Gastrocnemius medialis (tissue), 4 donors: ENCODE data around the gene ASAP3. TPM values are rescaled to one million over a fixed set of nuclear protein-coding genes. Genes with fewer than 3 reads are reported as not detected.

Experiments
- ATAC-seq, 2 donors: fragments of 150-250 bp; one replicate each; pipeline ENCODE4 v1.9.1; 2016
- DNase-seq, 2 donors: peaks; one replicate each; pipeline ENCODE4 v3.0.0-alpha.2; 2019
- H3K27ac ChIP-seq, 4 donors: fragments of 200-600 bp; sonication (generic); 1 replicate in 1 of 4; 2 replicates in 3 of 4; pipeline ENCODE4 v1.5.1; 2016 to 2018; ENCODE audit warnings: mild to moderate bottlenecking in 2 of 4, moderate library complexity in 1 of 4
- H3K27me3 ChIP-seq, 3 donors: fragments of 200-600 bp; sonication (generic) in 2 of 3; 1 replicate in 1 of 3; 2 replicates in 2 of 3; pipeline versions ENCODE4 v1.5.1 to v1.6.0; 2016 to 2019; ENCODE audit warnings: mild to moderate bottlenecking in 1 of 3, moderate library complexity in 1 of 3
- H3K36me3 ChIP-seq, 2 donors: fragments of 200-600 bp; sonication (generic) in 1 of 2; one replicate each; pipeline ENCODE4 v1.5.1; 2017 to 2018
- H3K4me1 ChIP-seq, 2 donors: fragments of 200-600 bp; sonication (generic) in 1 of 2; one replicate each; pipeline ENCODE4 v1.5.1; 2016 to 2017; ENCODE audit warnings: mild to moderate bottlenecking in 2 of 2
- H3K4me3 ChIP-seq, 4 donors: fragments of 200-600 bp; sonication (generic) in 3 of 4; 1 replicate in 1 of 4; 2 replicates in 3 of 4; pipeline ENCODE4 v1.5.1; 2016 to 2019; ENCODE audit warnings: mild to moderate bottlenecking in 2 of 4
- H3K9me3 ChIP-seq, 3 donors: fragments of 200-600 bp; sonication (generic) in 2 of 3; 1 replicate in 1 of 3; 2 replicates in 2 of 3; pipeline ENCODE4 v1.5.1; 2016 to 2019
- POLR2A ChIP-seq, 2 donors: fragments of 450-650 bp; IDR thresholded peaks; one replicate each; pipeline ENCODE4 v1.6.1; 2017; ENCODE audit warnings: antibody characterized with exemption in 2 of 2, mild to moderate bottlenecking in 2 of 2, moderate library complexity in 2 of 2
- in situ Hi-C, 4 donors: fragments of 200-750 bp; cut with MboI; loops; one replicate each; pipeline versions ENCODE4 v1.15.0 to v1.8.0; 2017; ENCODE audit warnings: low sequenced_read_pairs in 4 of 4
- intact Hi-C: fragments of 100-400 bp; cut with DNase I; formaldehyde crosslinking; loops from one replicate; pipeline ENCODE4 v1.15.1; 2023; ENCODE audit warnings: low total_unique reads
- total RNA-seq, 4 donors: library from RNA; depleted of rRNA; stranded (reverse); fragments of >200 nt; gene quantifications; one replicate each; pipeline versions ENCODE4 v1.1.0 to v1.2.3, GENCODE V29; 2016
- TF ChIP-seq, protein P1 (sequence below), 5 experiments: fragments of 450-650 bp in 3 of 5; fragments of 200-600 bp in 2 of 5; sonication (generic) in 2 of 5; IDR thresholded peaks in 4 of 5; conservative IDR thresholded peaks in 1 of 5; 1 replicate in 4 of 5; 2 replicates in 1 of 5; pipeline ENCODE4 v1.5.1; 2016 to 2019; ENCODE audit warnings: antibody characterized with exemption in 5 of 5, mild to moderate bottlenecking in 3 of 5, moderate library complexity in 3 of 5

ASAP3 gene
- total RNA-seq, 4 donors from 2014 or later: 55.5 to 129 (median 93.2) TPM

DNA sequence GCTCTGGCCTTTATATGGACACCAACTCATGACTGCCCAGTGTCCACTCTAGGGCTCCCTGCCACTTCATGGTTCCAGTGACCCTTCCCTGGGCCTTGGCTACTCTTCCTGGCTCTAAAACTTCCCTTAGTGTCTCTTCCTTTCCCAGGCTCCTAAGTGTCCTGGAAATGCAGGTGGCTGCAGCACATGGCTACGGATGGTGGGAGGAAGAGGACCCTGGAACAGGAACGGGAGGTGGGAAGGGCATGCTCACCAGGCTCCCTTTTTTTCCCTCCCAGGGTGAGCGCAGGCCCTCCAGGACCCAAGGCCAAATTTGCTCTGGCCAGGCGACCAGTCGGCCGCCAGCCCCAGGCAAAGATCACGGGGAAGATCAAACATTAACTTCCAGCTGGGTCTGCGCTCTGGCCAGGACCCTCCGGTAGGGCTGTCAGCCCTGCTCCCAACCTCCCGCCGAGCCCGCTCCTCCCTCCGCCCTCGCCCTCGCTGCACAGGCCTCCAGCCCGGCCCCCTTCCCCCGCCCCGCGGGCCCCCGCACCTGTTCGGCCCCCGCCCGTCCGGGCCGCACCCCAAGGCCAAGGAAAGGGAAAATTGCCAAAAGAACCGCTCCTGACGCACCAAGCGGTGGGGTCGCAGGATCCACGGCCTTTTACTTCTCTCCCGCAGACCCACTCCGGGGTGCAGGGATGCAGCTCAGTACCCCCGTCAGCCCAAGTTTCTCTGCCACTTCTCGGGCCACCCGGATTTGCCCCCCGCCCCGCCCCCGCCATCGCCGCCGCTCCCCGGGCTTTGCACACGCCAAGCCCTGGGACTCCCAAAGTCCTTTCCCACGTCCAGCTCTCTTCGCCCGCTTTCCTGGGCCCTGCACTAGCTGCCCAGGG, 60.3 kb downstream of the ASAP3 start:
- no peaks in the 10 kb centered on the region for H3K36me3 ChIP-seq
- H3K4me3 ChIP-seq: peak overlapping the region; percentile 68 to 82 (median 74)
- no peaks in the 10 kb centered on the region for H3K27me3 ChIP-seq
- no peaks in the 10 kb centered on the region for H3K9me3 ChIP-seq
- intact Hi-C loops: loop anchor here (2.0 to 5.0 kb wide), 4 partner anchors 27 to 1371 kb away; partner anchors contain the start of genes ASAP3, CDC42 and E2F2
- DNase-seq: peak; percentile 51 to 80
- in situ Hi-C loops: no loop called here
- H3K27ac ChIP-seq: peak overlapping the region; percentile 93 to 96 (median 94)
- ATAC-seq: peak; percentile 33 to 46
- H3K4me1 ChIP-seq: peaks cover 59 to 69% of the 10 kb centered on the region in 2 donors
- TF ChIP-seq, protein P1, sequence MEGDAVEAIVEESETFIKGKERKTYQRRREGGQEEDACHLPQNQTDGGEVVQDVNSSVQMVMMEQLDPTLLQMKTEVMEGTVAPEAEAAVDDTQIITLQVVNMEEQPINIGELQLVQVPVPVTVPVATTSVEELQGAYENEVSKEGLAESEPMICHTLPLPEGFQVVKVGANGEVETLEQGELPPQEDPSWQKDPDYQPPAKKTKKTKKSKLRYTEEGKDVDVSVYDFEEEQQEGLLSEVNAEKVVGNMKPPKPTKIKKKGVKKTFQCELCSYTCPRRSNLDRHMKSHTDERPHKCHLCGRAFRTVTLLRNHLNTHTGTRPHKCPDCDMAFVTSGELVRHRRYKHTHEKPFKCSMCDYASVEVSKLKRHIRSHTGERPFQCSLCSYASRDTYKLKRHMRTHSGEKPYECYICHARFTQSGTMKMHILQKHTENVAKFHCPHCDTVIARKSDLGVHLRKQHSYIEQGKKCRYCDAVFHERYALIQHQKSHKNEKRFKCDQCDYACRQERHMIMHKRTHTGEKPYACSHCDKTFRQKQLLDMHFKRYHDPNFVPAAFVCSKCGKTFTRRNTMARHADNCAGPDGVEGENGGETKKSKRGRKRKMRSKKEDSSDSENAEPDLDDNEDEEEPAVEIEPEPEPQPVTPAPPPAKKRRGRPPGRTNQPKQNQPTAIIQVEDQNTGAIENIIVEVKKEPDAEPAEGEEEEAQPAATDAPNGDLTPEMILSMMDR (IDR thresholded peaks at IDR 0.05 in 4 of 5, conservative IDR thresholded peaks at IDR 0.05 in 1 of 5): no peak
- peak in 1 of 2 donors; percentile 41 for TF ChIP-seq POLR2A (IDR thresholded peaks at IDR 0.05)

DNA sequence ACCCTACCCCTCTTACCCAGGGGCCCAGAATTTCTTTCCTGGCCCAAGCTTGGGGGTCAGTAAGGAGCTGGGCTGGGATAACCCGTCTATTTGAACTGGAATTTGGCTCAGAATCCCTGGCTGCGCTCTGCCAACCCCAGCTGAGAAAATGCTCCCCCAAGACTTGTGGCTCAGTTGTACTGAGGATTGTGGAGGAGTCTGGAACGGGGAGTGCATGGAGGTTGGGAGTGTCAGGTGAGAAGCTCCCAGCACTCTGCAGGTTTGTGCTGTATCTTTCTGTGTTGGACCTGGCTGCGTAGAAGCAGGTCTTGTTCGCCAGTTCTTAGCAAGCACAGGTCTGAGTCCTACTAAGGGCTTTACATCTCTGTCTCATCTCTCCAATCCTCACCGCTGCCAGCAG, 61.0 kb downstream of the ASAP3 start:
- Histone ChIP-seq H3K36me3 (no peaks in the 10 kb centered on the region), H3K4me3 (peak overlapping the region; percentile 68 to 82 (median 74)), H3K27ac (peak overlapping the region; percentile 93 to 96 (median 94)), H3K27me3 (no peaks in the 10 kb centered on the region), H3K9me3 (no peaks in the 10 kb centered on the region), H3K4me1 (peaks cover 63 to 74% of the 10 kb centered on the region in 2 donors)
- intact Hi-C loops: loop anchor here (2.0 to 5.0 kb wide), 3 partner anchors 62 to 1370 kb away; partner anchors contain the start of genes ASAP3, CDC42 and E2F2
- peak in 1 of 2 donors; percentile 36 for DNase-seq
- TF ChIP-seq POLR2A (IDR thresholded peaks at IDR 0.05): no peak
- TF ChIP-seq, protein P1 (IDR thresholded peaks at IDR 0.05 in 4 of 5, conservative IDR thresholded peaks at IDR 0.05 in 1 of 5): no peak
- in situ Hi-C loops: no loop called here
- peak; percentile 15 to 30 for ATAC-seq

DNA sequence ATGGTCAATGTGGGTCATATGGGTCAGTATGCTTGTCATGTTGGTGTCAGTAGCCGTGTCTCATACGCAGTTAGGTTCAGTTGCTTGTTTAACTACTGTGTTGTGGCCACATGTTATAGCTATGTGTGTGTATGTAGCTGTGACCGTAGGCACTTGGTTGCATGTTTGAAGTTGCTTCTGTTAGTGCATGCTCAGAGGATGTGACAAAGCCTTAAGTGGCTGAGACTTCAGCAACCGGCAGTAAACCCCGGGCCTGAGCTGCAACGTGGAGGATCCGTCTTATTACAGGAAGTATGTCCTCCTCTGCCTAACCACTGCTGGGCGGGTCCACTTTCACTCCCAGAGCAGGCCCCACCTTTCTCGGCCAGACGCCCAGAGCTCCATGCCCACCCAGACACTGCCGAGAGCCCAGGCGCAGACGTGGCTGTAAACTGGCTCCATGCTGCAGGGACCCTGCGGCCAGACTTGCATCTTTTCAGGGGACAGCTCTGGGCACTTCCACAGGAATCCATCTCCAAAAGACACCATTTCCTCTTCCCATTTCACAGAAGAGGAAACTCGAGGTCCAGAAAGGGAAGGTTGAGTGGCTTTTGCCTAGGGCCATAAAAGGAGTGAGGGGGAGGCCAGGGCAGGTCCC, 61.6 kb downstream of the ASAP3 start:
- TF ChIP-seq POLR2A (IDR thresholded peaks at IDR 0.05): no peak
- TF ChIP-seq, protein P1 (IDR thresholded peaks at IDR 0.05 in 4 of 5, conservative IDR thresholded peaks at IDR 0.05 in 1 of 5): no peak
- in situ Hi-C loops: no loop called here
- Histone ChIP-seq H3K36me3 (peaks cover 0 to 2% of the 10 kb centered on the region in 2 donors), H3K9me3 (no peaks in the 10 kb centered on the region), H3K27me3 (no peaks in the 10 kb centered on the region), H3K4me3 (peak overlapping the region in 2 of 4 donors; percentile 68 to 72), H3K4me1 (peaks cover 66 to 80% of the 10 kb centered on the region in 2 donors), H3K27ac (peak overlapping the region; percentile 93 to 96 (median 94))
- ATAC-seq (no peak), DNase-seq (peak; percentile 33 to 65)
- intact Hi-C loops: loop anchor here (2.0 to 5.0 kb wide), 3 partner anchors 62 to 1370 kb away; partner anchors contain the start of genes ASAP3, CDC42 and E2F2

DNA sequence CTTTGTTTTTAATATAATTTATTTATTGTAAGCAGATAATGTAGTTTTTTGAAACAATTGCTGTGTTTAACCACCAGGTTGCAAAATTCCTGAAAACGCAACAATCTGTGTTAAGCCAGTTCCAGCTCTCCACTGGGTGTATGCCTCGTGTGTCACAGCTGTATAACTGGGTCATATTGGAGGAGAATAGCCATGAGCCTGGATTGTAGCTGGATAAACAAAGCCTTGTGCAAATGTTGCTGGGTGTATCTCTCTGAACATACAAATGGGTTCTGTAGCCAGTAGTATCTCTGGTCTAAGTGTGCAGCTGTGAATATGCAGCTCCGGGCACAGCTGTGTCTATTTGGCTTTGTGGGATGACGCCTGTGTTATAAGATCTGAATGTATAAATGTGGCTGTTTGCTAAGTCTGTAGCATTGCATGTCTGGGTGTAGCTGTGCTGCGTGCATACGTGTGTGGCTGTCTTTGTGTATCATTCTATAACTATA, 62.2 kb downstream of the ASAP3 start:
- intact Hi-C loops: loop anchor here (2.0 to 5.0 kb wide), 3 partner anchors 63 to 1369 kb away; partner anchors contain the start of genes ASAP3, CDC42 and E2F2
- Histone ChIP-seq H3K27ac (peak overlapping the region; percentile 93 to 96 (median 94)), H3K4me3 (peak overlapping the region in 1 of 4 donors; percentile 68), H3K27me3 (no peaks in the 10 kb centered on the region), H3K36me3 (peaks cover 0 to 7% of the 10 kb centered on the region in 2 donors), H3K9me3 (no peaks in the 10 kb centered on the region), H3K4me1 (peaks cover 61 to 82% of the 10 kb centered on the region in 2 donors)
- TF ChIP-seq POLR2A (IDR thresholded peaks at IDR 0.05): no peak
- TF ChIP-seq, protein P1 (IDR thresholded peaks at IDR 0.05 in 4 of 5, conservative IDR thresholded peaks at IDR 0.05 in 1 of 5): peak in 1 of 5 experiments; percentile 8
- ATAC-seq (peak; percentile 17 to 50), DNase-seq (peak in 1 of 2 donors; percentile 43)
- in situ Hi-C loops: no loop called here
